GM23338 (cell line): ENCODE results near the gene ZMYM4.

Experiments
- ETS1 ChIP-seq: IDR thresholded peaks from 2 replicates; pipeline ENCODE4 v1.6.1; 2016; ENCODE audit warnings: antibody characterized with exemption
- TF ChIP-seq, protein P1 (sequence below), 2 experiments: fragments of 200-600 bp in 1 of 2; sonication (generic) in 1 of 2; conservative IDR thresholded peaks; 2 replicates each; pipeline versions ENCODE4 v1.5.1 to v1.6.1; 2016 to 2017; ENCODE audit warnings: antibody characterized with exemption in 2 of 2, low read depth in 2 of 2, mild to moderate bottlenecking in 2 of 2, moderate library complexity in 1 of 2

DNA sequence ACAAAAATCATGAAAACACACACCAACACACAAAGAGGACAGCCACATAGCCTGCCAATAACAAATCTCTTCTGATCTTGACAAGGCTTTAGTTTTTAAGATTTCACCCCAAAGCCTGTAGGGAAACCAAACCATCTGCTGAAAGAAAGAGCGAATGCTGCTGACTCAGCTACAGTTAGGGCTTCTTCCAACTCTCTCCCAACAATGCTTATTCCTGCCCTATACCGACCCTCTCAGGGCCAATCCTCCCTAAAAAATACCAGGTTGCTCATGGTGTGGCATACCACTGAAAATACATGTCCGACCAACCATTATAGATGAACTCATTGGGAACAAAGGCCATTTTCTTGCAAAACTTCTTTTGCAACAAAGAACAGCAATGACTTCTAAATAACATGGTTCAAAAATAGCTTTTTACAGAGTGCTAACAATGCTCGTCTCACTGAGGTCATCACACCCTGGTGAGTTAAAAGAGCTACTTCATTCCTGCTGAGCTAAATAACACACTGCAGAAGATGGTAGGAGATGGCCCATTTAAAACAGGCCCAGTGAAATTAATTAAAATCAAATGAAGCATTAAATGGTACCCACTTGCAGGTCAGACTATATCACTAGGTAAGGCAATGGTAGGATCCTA lies 202.6 kb downstream of the ZMYM4 start:
- TF ChIP-seq, protein P1, sequence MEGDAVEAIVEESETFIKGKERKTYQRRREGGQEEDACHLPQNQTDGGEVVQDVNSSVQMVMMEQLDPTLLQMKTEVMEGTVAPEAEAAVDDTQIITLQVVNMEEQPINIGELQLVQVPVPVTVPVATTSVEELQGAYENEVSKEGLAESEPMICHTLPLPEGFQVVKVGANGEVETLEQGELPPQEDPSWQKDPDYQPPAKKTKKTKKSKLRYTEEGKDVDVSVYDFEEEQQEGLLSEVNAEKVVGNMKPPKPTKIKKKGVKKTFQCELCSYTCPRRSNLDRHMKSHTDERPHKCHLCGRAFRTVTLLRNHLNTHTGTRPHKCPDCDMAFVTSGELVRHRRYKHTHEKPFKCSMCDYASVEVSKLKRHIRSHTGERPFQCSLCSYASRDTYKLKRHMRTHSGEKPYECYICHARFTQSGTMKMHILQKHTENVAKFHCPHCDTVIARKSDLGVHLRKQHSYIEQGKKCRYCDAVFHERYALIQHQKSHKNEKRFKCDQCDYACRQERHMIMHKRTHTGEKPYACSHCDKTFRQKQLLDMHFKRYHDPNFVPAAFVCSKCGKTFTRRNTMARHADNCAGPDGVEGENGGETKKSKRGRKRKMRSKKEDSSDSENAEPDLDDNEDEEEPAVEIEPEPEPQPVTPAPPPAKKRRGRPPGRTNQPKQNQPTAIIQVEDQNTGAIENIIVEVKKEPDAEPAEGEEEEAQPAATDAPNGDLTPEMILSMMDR (conservative IDR thresholded peaks at IDR 0.05; ENCODE audit: low read depth in 2 of 2), result no peak
- no peak for TF ChIP-seq ETS1
